Chondrocyte (in vitro differentiated cells): ENCODE data around the gene PICK1. TPM values are rescaled to one million over a fixed set of nuclear protein-coding genes. Genes with fewer than 3 reads are reported as not detected.
"Not testable (repeated sequence)": the region's sequence is repeated elsewhere in the genome, so short reads cannot be mapped to it uniquely, and the experiment has no call there.

Experiments
- DNase-seq: peaks from one replicate; pipeline ENCODE4 v3.0.0; 2021; ENCODE audit warnings: mixed read lengths, low spot score
- H3K27ac Mint-ChIP-seq: one replicate; pipeline ENCODE4 v1.8.0; 2021; ENCODE audit warnings: mild to moderate bottlenecking, moderate library complexity, mixed read lengths; ENCODE audit not compliant: unreplicated experiment
- H3K27me3 Mint-ChIP-seq: 2 replicates; pipeline ENCODE4 v1.8.0; 2021; ENCODE audit warnings: low read depth, mixed read lengths
- H3K36me3 Mint-ChIP-seq: 2 replicates; pipeline ENCODE4 v1.8.0; 2021; ENCODE audit warnings: low read depth, mixed read lengths
- H3K4me1 Mint-ChIP-seq: 2 replicates; pipeline ENCODE4 v1.8.0; 2021; ENCODE audit warnings: low read depth, mild to moderate bottlenecking, mixed read lengths
- H3K4me3 Mint-ChIP-seq: one replicate; pipeline ENCODE4 v1.8.0; 2021; ENCODE audit warnings: mild to moderate bottlenecking, moderate library complexity, mixed read lengths; ENCODE audit not compliant: unreplicated experiment
- H3K9me3 Mint-ChIP-seq: 2 replicates; pipeline ENCODE4 v1.8.0; 2021; ENCODE audit warnings: low read depth, mixed read lengths
- CTCF ChIP-seq: fragments of 200-600 bp; sonication (generic); IDR thresholded peaks from 2 replicates; pipeline ENCODE4 v1.5.0; 2021; ENCODE audit warnings: antibody characterized with exemption, mild to moderate bottlenecking, moderate library complexity
- total RNA-seq: library from RNA; stranded (reverse); gene quantifications from 3 replicates; pipeline ENCODE4 v1.2.1, GENCODE V29; 2021

Gene PICK1
- total RNA-seq, 1 donor from 2014 or later, result 13.5 TPM

GRCh38 chr22:38077096-38077495, 19.9 kb downstream of the PICK1 start:
- no peak overlapping the region for H3K4me3 Mint-ChIP-seq
- H3K27ac Mint-ChIP-seq, result no peak overlapping the region

DNA sequence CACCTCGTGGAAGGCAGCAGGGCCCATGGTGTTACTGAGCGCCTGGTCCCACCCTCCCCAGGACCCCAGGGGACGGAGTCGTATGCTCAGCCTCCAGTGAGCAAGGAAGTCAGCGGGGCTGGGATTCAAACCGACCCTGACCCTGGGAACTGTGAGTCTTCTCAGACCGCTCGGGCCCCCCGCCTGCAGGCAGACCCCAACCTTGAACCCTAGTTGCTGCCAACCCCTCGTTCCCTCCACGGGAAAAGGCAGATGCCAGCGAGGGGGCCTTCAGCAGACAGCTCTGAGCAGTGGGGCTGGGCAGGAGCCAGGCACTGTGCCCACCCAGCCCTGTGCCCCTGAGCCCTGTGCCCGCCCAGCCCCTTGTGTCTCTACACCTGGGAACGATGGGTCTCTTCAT, 20.4 kb downstream of the PICK1 start:
- DNase-seq, result no peak
- Mint-ChIP-seq H3K36me3 (peaks cover 3% of the 10 kb centered on the region), H3K9me3 (no peaks in the 10 kb centered on the region), H3K27me3 (no peaks in the 10 kb centered on the region), H3K27ac (no peak overlapping the region), H3K4me3 (no peak overlapping the region), H3K4me1 (no peaks in the 10 kb centered on the region)
- TF ChIP-seq CTCF, result no peak

More at GRCh38 chr22:38077096-38077495, 19.9 kb downstream of the PICK1 start:
- Mint-ChIP-seq H3K9me3 (no peaks in the 10 kb centered on the region), H3K4me1 (no peaks in the 10 kb centered on the region), H3K27me3 (no peaks in the 10 kb centered on the region), H3K36me3 (peaks cover 6% of the 10 kb centered on the region)
- no peak for DNase-seq
- TF ChIP-seq CTCF, result no peak

GRCh38 chr22:38078046-38078840, 21.0 kb downstream of the PICK1 start:
- no peak overlapping the region for H3K4me3 Mint-ChIP-seq
- no peaks in the 10 kb centered on the region for H3K36me3 Mint-ChIP-seq
- no peak overlapping the region for H3K27ac Mint-ChIP-seq
- no peaks in the 10 kb centered on the region for H3K4me1 Mint-ChIP-seq
- no peaks in the 10 kb centered on the region for H3K27me3 Mint-ChIP-seq
- DNase-seq, result no peak
- TF ChIP-seq CTCF, result no peak
- H3K9me3 Mint-ChIP-seq, result no peaks in the 10 kb centered on the region

- not testable (repeated sequence) for H3K36me3 Mint-ChIP-seq, H3K27ac Mint-ChIP-seq, H3K9me3 Mint-ChIP-seq, H3K4me1 Mint-ChIP-seq, H3K27me3 Mint-ChIP-seq, H3K4me3 Mint-ChIP-seq, DNase-seq
Measured at GRCh38 chr22:38079208-38079607, 22.0 kb downstream of the PICK1 start.

GRCh38 chr22:38079804-38080203, 22.6 kb downstream of the PICK1 start:
- no peaks in the 10 kb centered on the region for H3K36me3 Mint-ChIP-seq
- DNase-seq, result no peak
- TF ChIP-seq CTCF, result no peak
- no peak overlapping the region for H3K27ac Mint-ChIP-seq
- no peaks in the 10 kb centered on the region for H3K9me3 Mint-ChIP-seq
- H3K27me3 Mint-ChIP-seq, result no peaks in the 10 kb centered on the region
- no peaks in the 10 kb centered on the region for H3K4me1 Mint-ChIP-seq
- no peak overlapping the region for H3K4me3 Mint-ChIP-seq

- no peak for TF ChIP-seq CTCF
- Mint-ChIP-seq H3K27ac (no peak overlapping the region), H3K27me3 (no peaks in the 10 kb centered on the region), H3K4me3 (no peak overlapping the region), H3K36me3 (no peaks in the 10 kb centered on the region), H3K4me1 (no peaks in the 10 kb centered on the region), H3K9me3 (no peaks in the 10 kb centered on the region)
- no peak for DNase-seq
Measured at GRCh38 chr22:38080474-38080849, 23.3 kb downstream of the PICK1 start.
